Transverse colon (tissue), 4 donors: ENCODE data around the gene PTPN18. TPM values are rescaled to one million over a fixed set of nuclear protein-coding genes. Genes with fewer than 3 reads are reported as not detected.

Experiments
- DNase-seq: peaks from one replicate; pipeline ENCODE4 v3.0.0-alpha.2; 2019
- H3K27ac ChIP-seq, 4 donors: fragments of 200-600 bp; sonication (generic); 2 replicates each; pipeline ENCODE4 v1.5.1; 2016 to 2018; ENCODE audit warnings: inconsistent platforms in 4 of 4
- H3K27me3 ChIP-seq: fragments of 200-600 bp; sonication (generic); 2 replicates; pipeline ENCODE4 v1.5.1; 2017; ENCODE audit warnings: inconsistent platforms
- H3K36me3 ChIP-seq, 4 donors: fragments of 200-600 bp; sonication (generic); 2 replicates each; pipeline ENCODE4 v1.5.1; 2017 to 2019; ENCODE audit warnings: inconsistent platforms in 4 of 4
- H3K4me1 ChIP-seq, 4 donors: fragments of 200-600 bp; sonication (generic); 2 replicates each; pipeline ENCODE4 v1.5.1; 2017 to 2020; ENCODE audit warnings: inconsistent platforms in 4 of 4
- H3K4me3 ChIP-seq, 4 donors: fragments of 200-600 bp; sonication (generic); 1 replicate in 1 of 4; 2 replicates in 3 of 4; pipeline versions ENCODE4 v1.5.1 to v1.6.1; 2017 to 2019; ENCODE audit warnings: inconsistent platforms in 4 of 4
- H3K9me3 ChIP-seq, 2 donors: fragments of 200-600 bp; sonication (generic); 2 replicates each; pipeline ENCODE4 v1.5.1; 2017 to 2019; ENCODE audit warnings: inconsistent platforms in 2 of 2
- CTCF ChIP-seq, 5 experiments: fragments of 200-600 bp in 3 of 5; fragments of 450-650 bp in 2 of 5; sonication (generic) in 3 of 5; IDR thresholded peaks; 1 replicate in 2 of 5; 2 replicates in 3 of 5; pipeline ENCODE4 v1.5.1; 2016 to 2017; ENCODE audit warnings: antibody characterized with exemption in 5 of 5, inconsistent platforms in 3 of 5, mild to moderate bottlenecking in 2 of 5, moderate library complexity in 1 of 5
- EP300 ChIP-seq: sonication (generic); formaldehyde crosslinking; IDR thresholded peaks from one replicate; pipeline ENCODE4 v1.6.1; 2017; ENCODE audit warnings: antibody characterized with exemption, low read depth
- POLR2A ChIP-seq: fragments of 450-650 bp; IDR thresholded peaks from one replicate; pipeline ENCODE4 v1.6.1; 2016; ENCODE audit warnings: antibody characterized with exemption, mild to moderate bottlenecking, moderate library complexity
- POLR2AphosphoS5 ChIP-seq, 3 donors: sonication (generic); formaldehyde crosslinking; IDR thresholded peaks; one replicate each; pipeline ENCODE4 v1.6.1; 2016; ENCODE audit warnings: antibody characterized with exemption in 3 of 3
- WGBS, 2 donors: methylation state at CpG; one replicate each; pipeline ENCODE4 v1.1.5; 2018; ENCODE audit warnings: low coverage in 1 of 2; 5-methylcytosine and 5-hydroxymethylcytosine counted together
- in situ Hi-C, 4 donors: fragments of 200-750 bp; cut with MboI; loops; one replicate each; pipeline versions ENCODE4 v1.15.0 to v1.15.1; 2017; ENCODE audit warnings: low sequenced_read_pairs in 3 of 4, low pct_ligation_motif_present in 1 of 4, low pct_unique_long_range_greater_than_20kb in 1 of 4
- intact Hi-C: fragments of 100-400 bp; cut with DNase I; formaldehyde crosslinking; loops from one replicate; pipeline ENCODE4 v1.15.1; 2023; ENCODE audit warnings: low total_unique reads
- total RNA-seq, 4 donors: library from RNA; depleted of rRNA; stranded (reverse); fragments of >200 nt; gene quantifications; one replicate each; pipeline ENCODE4 v1.1.0, GENCODE V29; 2016

PTPN18 gene
- total RNA-seq, 4 donors from 2014 or later = 136 to 168 (median 148) TPM

- intact Hi-C loops (no loop called here), in situ Hi-C loops (no loop called here)
- H3K9me3 ChIP-seq = no peaks in the 10 kb centered on the region
- no peaks in the 10 kb centered on the region for H3K36me3 ChIP-seq
- H3K27me3 ChIP-seq = no peaks in the 10 kb centered on the region
- DNase-seq = no peak
- H3K27ac ChIP-seq = no peak overlapping the region
- H3K4me3 ChIP-seq = no peak overlapping the region
- no peak for TF ChIP-seq CTCF (IDR thresholded peaks at IDR 0.05)
- no peak for TF ChIP-seq POLR2AphosphoS5 (IDR thresholded peaks at IDR 0.05)
- no peak for TF ChIP-seq EP300
- TF ChIP-seq POLR2A = no peak
- 81% methylated on average over 3 of the region's 3 CpGs; no CpG with 5 or more reads in 1 of the 2 donors for WGBS, 2 donors
- H3K4me1 ChIP-seq = no peaks in the 10 kb centered on the region
Observed at GRCh38 chr2:130314377-130314776, 41.5 kb upstream of the PTPN18 start.

DNA sequence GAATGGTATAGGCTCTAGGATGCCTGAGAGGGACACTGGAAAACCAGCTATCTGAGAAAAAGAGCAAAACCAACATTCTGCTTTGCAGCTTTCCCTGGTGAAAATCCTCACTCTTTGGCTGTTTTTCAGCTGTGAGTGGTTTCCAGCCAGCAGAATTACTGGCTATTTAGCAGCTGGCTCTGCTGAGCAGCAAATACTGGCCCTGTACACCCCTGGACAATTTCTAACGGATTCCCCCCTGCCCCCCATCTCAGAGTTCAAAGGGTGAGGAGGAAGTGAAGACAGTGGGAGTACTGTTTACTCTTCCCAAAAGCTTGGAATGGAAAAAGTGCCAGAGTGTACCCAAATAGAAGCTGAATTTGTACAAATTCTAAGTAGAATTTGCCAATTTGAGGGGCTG is 39.3 kb upstream of the PTPN18 start:
- H3K36me3 ChIP-seq = no peaks in the 10 kb centered on the region
- H3K4me3 ChIP-seq = no peak overlapping the region
- no peaks in the 10 kb centered on the region for H3K4me1 ChIP-seq
- no peak for TF ChIP-seq EP300
- no peak for TF ChIP-seq POLR2AphosphoS5 (IDR thresholded peaks at IDR 0.05)
- TF ChIP-seq CTCF (IDR thresholded peaks at IDR 0.05) = no peak
- TF ChIP-seq POLR2A = no peak
- no peak overlapping the region for H3K27ac ChIP-seq
- intact Hi-C loops (no loop called here), in situ Hi-C loops (no loop called here)
- 0 to 10% methylated on average over 1 of the region's 1 CpG for WGBS, 2 donors
- no peaks in the 10 kb centered on the region for H3K27me3 ChIP-seq
- no peak for DNase-seq
- no peaks in the 10 kb centered on the region for H3K9me3 ChIP-seq

DNA sequence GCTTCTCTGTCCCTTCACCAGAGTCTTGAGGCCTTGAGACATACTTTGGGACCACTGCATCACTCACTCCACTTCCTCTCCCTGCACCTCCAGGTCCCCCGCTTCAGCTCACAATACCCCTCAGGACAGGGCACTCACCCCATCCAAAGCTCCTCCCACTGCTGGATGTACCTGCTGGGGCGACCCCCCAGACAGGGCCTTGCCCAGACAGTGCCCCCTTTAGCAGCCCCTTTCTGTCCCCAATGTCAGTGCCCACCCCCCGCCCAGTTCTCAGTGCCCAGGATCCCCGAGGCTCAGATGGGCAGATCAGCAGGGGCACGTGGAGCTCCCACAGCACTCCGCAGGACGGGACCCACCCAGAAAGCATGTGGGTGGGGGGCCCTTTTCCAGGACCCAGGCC is 37.0 kb upstream of the PTPN18 start:
- WGBS, 2 donors = 79% methylated on average over 5 of the region's 7 CpGs; no CpG with 5 or more reads in 1 of the 2 donors
- Histone ChIP-seq H3K4me3 (no peak overlapping the region), H3K4me1 (no peaks in the 10 kb centered on the region), H3K36me3 (no peaks in the 10 kb centered on the region), H3K27me3 (peaks cover 7% of the 10 kb centered on the region), H3K27ac (no peak overlapping the region), H3K9me3 (no peaks in the 10 kb centered on the region)
- no peak for TF ChIP-seq POLR2AphosphoS5 (IDR thresholded peaks at IDR 0.05)
- TF ChIP-seq EP300 = no peak
- TF ChIP-seq CTCF (IDR thresholded peaks at IDR 0.05) = no peak
- TF ChIP-seq POLR2A = no peak
- no peak for DNase-seq
- intact Hi-C loops = no loop called here
- in situ Hi-C loops = no loop called here

GRCh38 chr2:130319536-130319935 is 36.3 kb upstream of the PTPN18 start:
- in situ Hi-C loops (no loop called here), intact Hi-C loops (no loop called here)
- Histone ChIP-seq H3K36me3 (no peaks in the 10 kb centered on the region), H3K27me3 (peaks cover 13% of the 10 kb centered on the region), H3K4me3 (no peak overlapping the region), H3K9me3 (no peaks in the 10 kb centered on the region), H3K4me1 (no peaks in the 10 kb centered on the region), H3K27ac (no peak overlapping the region)
- TF ChIP-seq CTCF (IDR thresholded peaks at IDR 0.05) (no peak), POLR2A (no peak), POLR2AphosphoS5 (IDR thresholded peaks at IDR 0.05) (no peak), EP300 (no peak)
- WGBS, 2 donors = 90% methylated on average over 3 of the region's 3 CpGs; no CpG with 5 or more reads in 1 of the 2 donors
- no peak for DNase-seq
